ENCODE data around the gene GRB7.
"Not testable (repeated sequence)": the region's sequence is repeated elsewhere in the genome, so short reads cannot be mapped to it uniquely, and the experiment has no call there.

The GRB7 gene

DNA sequence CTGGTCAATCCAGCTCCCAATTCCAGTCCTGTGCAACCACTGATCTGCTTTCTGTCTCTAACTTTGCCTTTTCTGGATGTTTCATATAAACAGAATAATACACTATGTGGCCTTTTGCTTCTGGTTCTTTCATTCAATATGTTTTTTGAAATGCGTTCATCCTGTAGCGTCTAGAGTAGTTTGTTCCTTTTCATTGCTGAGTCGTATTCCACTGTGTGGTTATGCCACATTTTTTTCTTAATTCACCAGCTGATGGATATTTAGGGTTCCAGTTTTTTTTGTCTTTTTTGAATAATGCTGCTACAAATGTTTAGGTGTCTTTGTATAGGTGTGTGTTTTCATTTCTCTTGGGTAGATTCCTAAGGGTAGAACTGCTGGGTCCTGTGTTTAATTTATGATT is 5.2 kb upstream of the GRB7 start:
- no peak for DNase-seq (ENCODE audit: low read depth)

DNA sequence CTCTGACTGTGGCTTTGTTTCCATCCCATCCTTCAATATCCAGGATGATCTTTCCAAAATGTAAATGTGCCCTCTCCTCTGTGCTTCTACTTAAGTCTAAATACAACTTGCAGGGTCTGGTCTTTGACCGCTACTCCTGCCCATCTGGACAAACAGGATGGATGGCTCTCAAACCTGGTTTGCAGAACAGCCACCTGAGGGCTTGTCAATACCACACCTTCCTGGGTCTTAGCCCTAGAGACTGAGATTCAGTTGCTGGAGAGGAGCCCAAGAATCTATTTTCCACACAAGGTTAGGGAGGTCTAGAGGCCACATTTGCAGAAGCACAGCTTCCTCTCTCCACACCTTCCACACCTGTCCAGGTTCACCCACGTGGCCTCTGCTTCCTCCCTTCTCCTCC is 1.9 kb upstream of the GRB7 start:
- no peak for DNase-seq (ENCODE audit: low read depth)

DNA sequence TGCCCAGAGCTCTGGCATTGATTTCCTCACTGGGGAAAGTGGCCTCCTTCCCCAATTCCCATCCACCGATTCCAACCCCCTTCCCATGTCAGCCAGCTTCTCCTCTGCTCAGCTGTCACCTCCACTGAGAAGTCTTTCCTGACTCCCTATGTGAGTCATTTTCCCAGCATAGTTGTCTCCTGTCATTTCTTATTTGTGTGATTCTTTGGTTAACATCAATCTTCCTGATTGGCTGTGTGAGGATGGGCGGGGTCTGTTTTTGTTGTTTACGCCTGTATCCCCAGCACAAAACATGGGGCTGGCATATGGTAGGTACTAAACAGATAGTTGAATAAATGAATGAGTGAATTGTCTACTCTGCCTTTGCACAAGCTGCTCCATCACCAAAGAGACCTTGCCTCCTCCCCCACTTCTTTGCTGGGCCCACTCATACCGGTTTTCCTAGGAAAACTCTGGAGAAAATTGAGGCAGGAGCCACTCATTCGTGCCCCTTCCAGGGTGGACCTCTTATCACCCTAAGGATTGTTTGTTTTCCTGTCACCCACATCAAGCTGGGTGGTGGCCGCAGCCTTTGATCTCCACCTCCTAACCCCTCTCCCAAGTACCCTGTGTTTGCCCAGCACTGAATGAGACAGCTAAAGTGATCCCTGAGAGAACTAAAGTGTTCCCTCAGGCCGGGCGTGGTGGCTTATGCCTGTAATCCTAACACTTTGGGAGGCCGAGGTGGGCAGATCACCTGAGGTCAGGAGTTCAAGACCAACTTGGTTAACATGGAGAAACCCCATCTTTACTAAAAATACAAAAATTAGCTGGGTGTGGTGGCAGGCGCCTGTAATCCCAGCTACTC is 1.2 kb upstream of the GRB7 start:
- no peak for DNase-seq (ENCODE audit: low read depth)

DNA sequence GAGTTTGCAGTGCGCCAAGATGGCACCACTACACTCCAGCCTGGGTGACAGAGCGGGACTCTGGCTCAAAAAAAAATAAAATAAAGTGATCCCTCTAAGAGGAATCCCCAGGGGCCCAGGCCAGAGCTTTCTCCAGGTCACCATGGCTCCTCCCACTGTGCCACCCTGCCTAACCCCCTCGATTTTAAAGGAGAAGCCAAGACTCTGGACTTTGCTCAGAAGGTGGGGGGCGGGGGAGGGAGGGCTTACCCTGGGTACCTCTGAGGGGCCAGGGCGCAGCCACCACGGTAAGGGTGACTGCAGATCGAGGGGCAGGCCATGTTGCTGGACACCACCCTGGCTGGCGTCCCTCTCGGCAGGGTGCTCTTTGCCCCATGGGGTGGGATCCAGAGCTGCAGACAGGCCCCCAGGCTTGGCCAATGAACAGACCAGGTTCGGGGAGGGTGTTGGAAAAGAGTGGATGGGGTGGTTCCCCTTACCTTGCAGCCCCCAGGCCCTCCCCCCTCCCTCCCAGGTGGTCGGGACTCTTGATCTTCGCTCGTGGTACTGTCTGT is 455 bp upstream of the GRB7 start:
- no peak for DNase-seq (ENCODE audit: low read depth)

DNA sequence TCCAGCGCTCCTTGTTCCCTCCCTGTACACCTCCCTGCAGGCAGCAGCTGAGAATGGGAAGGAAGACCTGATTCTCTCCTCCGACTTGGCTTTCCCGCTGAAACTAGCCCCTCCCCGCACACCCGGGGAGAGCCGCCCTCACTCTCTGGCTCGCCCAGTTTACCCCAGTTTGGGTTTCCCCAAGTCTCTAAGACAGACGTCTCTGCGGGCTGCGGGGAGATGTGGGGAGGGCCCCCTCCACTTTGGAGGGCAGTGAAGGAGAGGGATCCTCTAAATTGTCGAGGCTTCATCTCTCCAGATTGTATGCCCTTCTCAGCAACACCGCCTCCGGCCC is 797 bp downstream of the GRB7 start:
- peak; percentile 46 for DNase-seq (ENCODE audit: low read depth)

DNA sequence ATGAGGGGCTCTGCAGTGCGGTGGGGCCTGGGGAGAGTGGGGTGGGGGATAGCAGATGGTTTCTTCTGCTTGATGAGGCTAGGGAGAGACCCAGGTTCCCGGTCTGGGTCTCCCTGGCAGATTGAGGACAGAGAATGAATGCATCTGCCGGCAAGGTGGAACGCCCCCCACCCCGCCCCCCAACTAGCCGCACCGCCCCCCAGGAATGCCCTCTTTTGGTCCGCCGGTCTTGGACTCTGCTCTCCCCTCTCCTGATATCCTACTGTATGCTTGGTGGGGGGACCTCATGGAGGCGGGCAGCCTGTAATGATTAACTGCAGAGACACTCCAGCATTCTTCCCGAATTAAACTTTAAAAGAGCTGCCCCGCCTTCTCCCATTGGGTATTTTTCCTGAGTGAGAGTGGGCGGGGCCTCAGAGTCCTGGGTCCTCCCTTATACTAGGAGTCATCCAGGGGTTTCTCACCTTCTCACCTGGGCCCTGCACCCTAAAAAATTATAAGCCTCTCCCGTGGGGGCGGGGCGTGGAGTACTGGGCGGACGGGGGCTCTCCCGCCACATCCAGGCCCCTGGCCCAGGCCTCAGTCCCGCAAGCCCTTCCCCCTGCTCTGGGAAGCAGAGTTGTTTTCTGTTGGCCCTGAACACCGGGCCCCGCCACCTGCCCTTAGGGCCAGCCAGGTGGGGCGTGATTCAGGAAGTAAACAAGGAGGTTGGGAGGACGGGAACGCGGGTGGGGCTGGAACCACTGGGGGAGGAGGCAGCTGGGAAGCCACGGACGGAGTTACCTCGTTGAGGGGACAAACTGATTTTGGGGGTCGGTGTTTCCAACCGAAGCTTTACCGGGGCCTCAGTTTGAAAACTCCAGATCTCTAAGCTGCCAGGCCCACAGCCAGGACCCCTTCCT is 1.5 kb downstream of the GRB7 start:
- DNase-seq (ENCODE audit: low read depth) = no peak

DNA sequence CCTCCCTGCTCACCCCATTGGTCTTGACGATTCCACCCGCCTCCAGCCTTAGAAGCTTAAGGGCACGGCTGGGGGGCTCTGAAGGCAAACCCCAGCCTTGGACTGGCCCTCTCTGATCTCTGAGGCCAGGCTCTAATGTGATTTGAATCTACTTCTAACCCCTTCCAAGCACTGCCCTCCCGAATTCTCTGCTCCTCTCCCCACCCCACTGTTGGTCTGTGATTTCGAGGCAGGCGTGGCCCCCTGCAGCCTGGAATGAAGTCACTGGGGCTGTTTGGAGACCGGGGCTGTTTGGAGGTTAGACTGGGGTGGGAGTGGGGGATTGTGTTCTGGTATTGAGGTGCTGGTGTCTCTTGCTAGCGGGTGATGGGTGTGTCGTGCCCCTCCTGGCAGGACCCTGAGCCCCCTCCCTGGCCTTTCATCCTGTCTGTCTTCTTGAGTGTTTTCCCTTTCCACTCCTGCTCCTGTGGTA is 2.2 kb downstream of the GRB7 start:
- no peak for DNase-seq (ENCODE audit: low read depth)

DNA sequence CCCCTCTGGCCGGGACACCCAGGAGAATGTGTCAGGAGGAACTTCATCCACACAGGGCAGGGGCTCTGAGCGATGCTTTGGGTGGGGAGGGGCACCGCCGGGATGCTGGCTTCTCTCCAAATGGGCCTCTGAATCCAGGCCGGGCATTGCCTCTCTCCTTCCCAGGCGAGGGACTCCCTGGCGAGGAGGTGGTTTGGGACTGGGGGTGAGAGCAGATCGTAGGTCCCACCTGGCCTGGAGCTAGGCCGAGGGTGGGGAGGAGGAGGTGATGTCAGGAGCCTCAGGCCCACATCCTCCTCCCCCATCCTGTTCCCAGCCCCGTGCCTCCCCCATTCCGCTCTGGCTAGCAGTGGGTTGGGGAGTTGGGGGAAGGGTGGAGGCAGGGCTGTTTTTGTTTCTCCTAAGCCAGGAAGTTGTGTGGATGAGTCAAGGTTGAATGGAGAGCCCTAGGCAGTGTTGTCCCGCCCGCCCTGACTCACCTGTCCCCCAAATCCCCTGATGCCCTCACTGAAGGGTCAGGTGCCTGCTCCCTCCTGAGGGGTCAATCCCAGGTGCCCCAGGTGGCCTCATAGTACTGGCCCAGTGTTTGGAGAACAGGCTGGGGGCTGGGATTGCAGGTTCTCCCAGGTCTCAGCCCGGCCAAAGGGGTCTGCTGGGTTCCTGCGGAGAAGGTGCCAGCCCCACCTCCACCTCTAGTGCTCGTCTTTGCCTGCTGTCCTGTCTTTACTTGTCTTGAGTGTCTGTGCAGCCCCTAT is 2.8 kb downstream of the GRB7 start:
- DNase-seq (ENCODE audit: low read depth) = no peak

DNA sequence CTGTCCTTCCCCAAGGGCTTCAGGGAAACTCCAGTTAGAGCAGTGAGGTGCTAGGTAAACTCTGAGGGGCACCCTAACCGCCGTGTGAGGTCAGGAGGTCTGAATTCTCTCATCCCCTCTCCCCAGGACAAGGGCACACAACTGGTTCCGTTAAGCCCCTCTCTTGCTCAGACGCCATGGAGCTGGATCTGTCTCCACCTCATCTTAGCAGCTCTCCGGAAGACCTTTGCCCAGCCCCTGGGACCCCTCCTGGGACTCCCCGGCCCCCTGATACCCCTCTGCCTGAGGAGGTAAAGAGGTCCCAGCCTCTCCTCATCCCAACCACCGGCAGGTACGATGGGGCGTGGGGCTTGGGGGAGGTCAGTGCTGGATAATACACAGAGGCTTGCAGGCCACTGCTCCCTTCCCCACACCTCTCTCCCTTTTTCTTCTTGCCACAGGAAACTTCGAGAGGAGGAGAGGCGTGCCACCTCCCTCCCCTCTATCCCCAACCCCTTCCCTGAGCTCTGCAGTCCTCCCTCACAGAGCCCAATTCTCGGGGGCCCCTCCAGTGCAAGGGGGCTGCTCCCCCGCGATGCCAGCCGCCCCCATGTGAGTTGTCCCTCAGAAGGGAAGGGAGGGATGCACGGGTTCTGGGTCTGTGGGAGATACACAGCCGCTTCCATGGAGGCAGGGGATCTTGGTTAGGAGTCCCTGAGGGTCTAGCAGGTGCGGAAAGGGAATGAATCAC is 4.6 kb downstream of the GRB7 start:
- DNase-seq (ENCODE audit: low read depth) = no peak

DNA sequence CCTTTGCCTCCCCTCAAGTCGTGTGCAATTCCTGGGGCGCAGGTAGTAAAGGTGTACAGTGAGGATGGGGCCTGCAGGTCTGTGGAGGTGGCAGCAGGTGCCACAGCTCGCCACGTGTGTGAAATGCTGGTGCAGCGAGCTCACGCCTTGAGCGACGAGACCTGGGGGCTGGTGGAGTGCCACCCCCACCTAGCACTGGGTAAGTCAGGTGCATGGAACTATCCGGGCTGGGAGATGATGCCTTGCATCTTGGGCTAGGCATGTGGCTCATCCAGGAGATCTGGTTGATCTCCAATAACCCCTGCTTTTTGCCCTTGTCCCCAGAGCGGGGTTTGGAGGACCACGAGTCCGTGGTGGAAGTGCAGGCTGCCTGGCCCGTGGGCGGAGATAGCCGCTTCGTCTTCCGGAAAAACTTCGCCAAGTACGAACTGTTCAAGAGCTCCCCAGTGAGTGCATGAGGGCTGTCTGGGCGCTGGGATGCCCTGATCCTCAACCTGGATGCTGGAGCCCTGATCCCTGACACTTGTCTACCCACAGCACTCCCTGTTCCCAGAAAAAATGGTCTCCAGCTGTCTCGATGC is 5.2 kb downstream of the GRB7 start:
- DNase-seq (ENCODE audit: low read depth) = no peak

DNA sequence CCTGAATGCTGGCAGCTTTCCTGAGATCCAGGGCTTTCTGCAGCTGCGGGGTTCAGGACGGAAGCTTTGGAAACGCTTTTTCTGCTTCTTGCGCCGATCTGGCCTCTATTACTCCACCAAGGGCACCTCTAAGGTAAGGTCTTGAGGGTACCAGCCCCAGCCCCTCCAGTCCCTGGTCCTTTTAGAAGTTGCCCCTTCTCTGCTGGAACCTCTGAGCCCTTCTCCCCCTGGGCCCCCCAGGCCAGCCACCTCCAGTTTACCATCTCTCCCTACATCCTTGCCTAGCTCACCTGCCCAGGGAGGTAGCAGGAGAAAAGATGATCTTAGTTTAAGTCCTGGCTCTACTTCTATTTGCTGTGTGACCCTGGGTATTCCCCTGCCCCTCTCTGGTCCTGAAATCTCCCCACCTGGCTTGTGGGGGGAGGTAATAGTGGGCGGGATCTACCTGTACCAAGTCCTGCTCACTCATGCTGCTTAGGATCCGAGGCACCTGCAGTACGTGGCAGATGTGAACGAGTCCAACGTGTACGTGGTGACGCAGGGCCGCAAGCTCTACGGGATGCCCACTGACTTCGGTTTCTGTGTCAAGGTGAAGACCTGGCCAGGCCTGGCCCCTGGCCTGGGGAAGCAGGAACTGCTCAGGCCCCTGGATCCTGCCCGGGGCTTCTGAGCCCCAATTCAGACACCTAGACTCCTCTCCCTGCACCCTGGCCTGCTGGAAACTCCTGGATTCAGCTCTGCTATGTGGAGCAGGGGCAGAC is 6.5 kb downstream of the GRB7 start:
- DNase-seq (ENCODE audit: low read depth) = no peak

DNA sequence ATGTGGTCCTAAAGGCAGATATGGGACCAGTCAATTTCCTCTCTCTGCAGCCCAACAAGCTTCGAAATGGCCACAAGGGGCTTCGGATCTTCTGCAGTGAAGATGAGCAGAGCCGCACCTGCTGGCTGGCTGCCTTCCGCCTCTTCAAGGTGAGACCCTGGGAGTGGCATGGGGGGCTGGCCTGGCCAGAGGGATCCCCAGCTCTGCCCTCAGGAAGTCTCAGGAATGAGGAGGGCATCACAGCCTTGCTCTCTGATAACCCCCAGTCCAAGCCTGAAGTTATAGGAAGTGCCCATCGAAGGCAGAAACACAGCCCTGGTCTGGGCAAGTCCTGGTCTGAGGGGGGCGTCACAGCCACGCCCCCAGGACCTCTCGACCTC is 7.1 kb downstream of the GRB7 start:
- DNase-seq (ENCODE audit: low read depth) = no peak

DNA sequence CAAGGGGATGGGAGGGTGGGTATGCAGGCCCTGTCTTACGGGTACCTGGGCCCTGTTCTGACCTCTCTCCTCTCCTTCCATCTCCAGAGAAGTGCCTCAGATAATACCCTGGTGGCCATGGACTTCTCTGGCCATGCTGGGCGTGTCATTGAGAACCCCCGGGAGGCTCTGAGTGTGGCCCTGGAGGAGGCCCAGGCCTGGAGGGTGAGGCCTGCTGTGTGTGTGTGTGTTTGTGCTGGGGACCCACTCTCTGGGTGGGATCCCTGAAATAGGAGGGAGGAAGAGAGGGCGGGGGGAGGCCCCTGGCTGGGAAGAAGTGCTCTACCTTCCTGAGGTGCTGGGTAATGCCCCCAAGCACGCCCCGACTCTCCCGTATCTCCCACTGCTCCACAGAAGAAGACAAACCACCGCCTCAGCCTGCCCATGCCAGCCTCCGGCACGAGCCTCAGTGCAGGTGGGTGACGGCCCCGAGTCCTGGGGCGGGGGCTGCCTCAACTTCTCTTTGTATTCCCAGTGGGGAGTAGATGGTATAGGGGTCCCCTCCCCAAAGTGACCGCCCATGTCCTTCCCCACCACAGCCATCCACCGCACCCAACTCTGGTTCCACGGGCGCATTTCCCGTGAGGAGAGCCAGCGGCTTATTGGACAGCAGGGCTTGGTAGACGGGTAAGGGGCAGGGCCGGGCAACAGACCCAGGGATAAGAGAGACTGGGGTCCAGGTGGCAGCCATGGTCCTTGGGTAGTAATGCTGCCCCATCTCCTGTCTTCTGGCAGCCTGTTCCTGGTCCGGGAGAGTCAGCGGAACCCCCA is 7.8 kb downstream of the GRB7 start:
- DNase-seq (ENCODE audit: low read depth) = no peak

DNA sequence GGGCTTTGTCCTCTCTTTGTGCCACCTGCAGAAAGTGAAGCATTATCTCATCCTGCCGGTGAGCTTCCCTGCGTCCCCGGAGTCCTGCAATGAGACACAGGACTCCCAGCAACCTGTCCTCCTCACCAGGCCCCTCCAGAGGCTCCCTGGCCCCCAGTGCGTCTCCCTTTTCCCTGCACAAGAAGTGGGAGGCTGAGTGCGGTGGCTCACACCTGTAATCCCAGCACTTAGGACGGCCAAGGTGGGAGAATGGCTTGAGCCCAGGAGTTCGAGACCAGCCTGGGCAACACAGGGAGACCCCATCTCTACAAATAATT is 8.4 kb downstream of the GRB7 start:
- no peak for DNase-seq (ENCODE audit: low read depth)

DNA sequence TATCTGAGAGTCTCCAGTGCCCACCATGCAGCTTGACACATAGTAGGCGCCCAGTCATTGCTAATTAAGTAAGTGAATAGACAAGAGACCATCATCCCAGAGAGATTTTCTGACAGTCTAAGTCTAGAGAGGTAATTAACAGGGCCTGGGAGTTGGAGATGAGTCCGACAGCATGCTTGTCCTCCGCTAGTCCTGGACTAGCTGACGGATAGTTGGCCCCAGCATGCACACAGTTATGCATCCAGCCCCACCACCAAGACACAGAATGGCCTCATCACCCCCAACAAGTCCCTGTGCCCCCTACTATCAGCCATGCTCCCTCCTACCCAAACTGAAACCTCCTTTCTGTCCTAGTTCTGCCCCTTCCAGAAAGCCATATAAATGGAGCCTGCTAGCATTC is 10.0 kb downstream of the GRB7 start:
- no peak for DNase-seq (ENCODE audit: low read depth)

DNA sequence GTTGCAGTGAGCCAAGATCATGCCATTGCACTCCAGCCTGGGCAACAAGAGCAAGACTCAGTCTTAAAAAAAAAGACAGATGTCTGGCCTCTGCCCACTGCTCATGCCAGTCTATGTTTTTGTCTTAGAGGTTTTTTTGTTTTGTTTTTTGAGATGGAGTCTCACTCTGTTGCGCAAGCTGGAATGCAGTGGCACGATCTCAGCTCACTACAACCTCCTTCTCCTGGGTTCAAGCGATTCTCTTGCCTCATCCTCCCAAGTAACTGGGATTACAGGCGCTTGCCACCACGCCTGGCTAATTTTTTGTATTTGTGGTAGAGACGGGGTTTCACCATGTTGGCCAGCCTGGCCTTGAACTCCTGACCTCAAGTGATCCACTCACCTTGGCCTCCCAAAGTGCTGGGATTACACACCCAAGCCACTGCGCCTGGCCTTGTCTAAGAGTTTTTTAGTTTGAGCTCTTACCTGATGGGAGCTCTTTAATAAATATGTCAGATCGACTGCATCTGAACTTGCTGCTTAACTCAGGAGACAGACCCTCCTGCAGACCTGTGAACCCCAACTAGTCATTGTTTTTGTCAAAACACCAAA is 10.8 kb downstream of the GRB7 start:
- not testable (repeated sequence) for DNase-seq (ENCODE audit: low read depth)

DNA sequence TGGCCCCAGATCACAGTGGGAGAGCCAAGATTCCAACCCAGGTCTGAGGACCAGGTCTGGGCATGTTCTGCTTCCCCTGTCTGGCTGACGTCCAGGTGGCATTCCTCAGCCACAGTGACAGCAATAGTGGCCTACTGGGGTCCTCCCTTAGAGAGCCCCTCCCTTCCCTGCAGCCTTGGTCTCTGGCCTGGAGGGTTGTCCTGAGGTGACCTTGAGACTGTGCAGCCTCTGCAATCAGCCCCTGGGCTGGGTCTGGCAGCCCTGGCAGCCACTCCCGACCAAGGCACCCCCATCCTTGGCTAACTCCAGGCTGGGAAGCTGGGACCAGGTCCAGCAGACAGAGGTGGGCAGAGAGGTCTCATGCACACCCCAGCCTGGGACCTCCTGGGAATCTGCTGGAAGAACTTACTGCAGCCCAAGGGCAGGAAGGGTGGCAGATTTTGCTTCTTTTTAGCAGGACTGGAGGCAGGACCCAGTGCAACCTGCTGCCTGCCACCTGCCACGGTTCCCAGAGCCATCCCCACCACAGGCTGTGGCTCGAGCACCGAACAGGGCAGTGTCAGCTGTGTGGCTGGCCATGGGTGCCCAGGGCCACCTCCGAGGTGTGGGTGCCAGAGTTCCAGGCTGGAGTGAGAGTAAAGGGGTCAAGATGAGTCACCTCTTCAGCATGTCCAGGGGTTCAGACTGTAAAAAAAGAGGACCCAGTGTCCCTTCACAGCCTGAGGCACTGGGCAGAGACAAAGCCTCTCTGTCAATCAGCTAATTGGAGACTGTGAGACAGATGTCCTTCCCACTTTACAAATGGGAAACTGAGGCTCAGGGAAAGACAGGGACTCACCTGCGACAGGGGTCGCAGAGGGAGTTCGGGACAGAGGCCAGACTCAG is 12.6 kb downstream of the GRB7 start:
- no peak for DNase-seq (ENCODE audit: low read depth)

DNA sequence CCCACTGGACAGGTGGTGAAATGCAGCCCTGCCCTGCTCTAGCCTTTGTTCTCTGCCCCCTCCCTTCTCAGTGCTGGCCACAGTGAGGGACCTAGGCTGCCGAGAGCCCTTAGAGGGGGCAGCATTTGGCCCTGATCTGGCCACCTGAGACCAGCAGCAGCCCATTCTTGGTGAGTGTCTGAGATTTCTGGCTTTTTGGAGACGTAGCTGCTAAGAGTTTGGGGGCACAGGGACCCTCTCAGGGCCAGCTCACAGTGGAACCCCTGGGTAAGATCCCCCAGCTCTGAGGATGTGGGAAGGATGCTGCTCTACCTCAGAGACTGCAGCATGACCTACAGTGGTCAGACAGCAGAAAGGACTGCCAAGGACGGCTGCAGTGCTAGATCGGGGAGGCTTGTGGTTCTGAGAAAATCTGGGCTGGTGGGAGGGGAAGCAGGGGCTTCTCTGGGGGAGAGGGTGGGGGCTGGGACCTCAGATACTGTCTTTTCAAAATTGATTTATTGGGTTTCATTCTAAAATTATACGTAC is 13.3 kb downstream of the GRB7 start:
- no peak for DNase-seq (ENCODE audit: low read depth)

All from T follicular helper cell (primary cell).